ENCODE measurements around the gene EHBP1.

EHBP1 gene

GRCh38 chr2:62785216-62785615 is 79.7 kb downstream of the EHBP1 start:
- no peak for DNase-seq (ENCODE audit: low read depth in 2 of 2)

GRCh38 chr2:62785810-62786597 is 80.5 kb downstream of the EHBP1 start:
- no peak for DNase-seq (ENCODE audit: low read depth in 2 of 2)

GRCh38 chr2:62787386-62787785 is 81.9 kb downstream of the EHBP1 start:
- no peak for DNase-seq (ENCODE audit: low read depth in 2 of 2)

- no peak for DNase-seq (ENCODE audit: low read depth in 2 of 2)
Observed at GRCh38 chr2:62789518-62789917, 84.0 kb downstream of the EHBP1 start.

GRCh38 chr2:62789918-62790317 is 84.4 kb downstream of the EHBP1 start:
- no peak for DNase-seq (ENCODE audit: low read depth in 2 of 2)

- no peak for DNase-seq (ENCODE audit: low read depth in 2 of 2)
Observed at GRCh38 chr2:62792408-62792807, 86.9 kb downstream of the EHBP1 start.

- no peak for DNase-seq (ENCODE audit: low read depth in 2 of 2)
Observed at GRCh38 chr2:62793213-62793612, 87.7 kb downstream of the EHBP1 start.

- no peak for DNase-seq (ENCODE audit: low read depth in 2 of 2)
Observed at GRCh38 chr2:62794791-62795190, 89.3 kb downstream of the EHBP1 start.

GRCh38 chr2:62795341-62795740 is 89.8 kb downstream of the EHBP1 start:
- no peak for DNase-seq (ENCODE audit: low read depth in 2 of 2)

- DNase-seq (ENCODE audit: low read depth in 2 of 2): no peak
Observed at GRCh38 chr2:62797107-62797506, 91.6 kb downstream of the EHBP1 start.

- no peak for DNase-seq (ENCODE audit: low read depth in 2 of 2)
Observed at GRCh38 chr2:62800618-62801017, 95.1 kb downstream of the EHBP1 start.

- DNase-seq (ENCODE audit: low read depth in 2 of 2): no peak
Observed at GRCh38 chr2:62801110-62801509, 95.6 kb downstream of the EHBP1 start.

GRCh38 chr2:62801814-62802523 is 96.5 kb downstream of the EHBP1 start:
- DNase-seq (ENCODE audit: low read depth in 2 of 2): no peak

GRCh38 chr2:62803961-62804360 is 98.4 kb downstream of the EHBP1 start:
- no peak for DNase-seq (ENCODE audit: low read depth in 2 of 2)

- DNase-seq (ENCODE audit: low read depth in 2 of 2): no peak
Observed at GRCh38 chr2:62806231-62806630, 100.7 kb downstream of the EHBP1 start.

GRCh38 chr2:62808554-62808953 is 103.0 kb downstream of the EHBP1 start:
- no peak for DNase-seq (ENCODE audit: low read depth in 2 of 2)

GRCh38 chr2:62811086-62811485 is 105.6 kb downstream of the EHBP1 start:
- no peak for DNase-seq (ENCODE audit: low read depth in 2 of 2)

- no peak for DNase-seq (ENCODE audit: low read depth in 2 of 2)
Observed at GRCh38 chr2:62811972-62812371, 106.5 kb downstream of the EHBP1 start.

GRCh38 chr2:62812921-62813825 is 107.7 kb downstream of the EHBP1 start:
- DNase-seq (ENCODE audit: low read depth in 2 of 2): no peak

GRCh38 chr2:62814123-62814522 is 108.6 kb downstream of the EHBP1 start:
- no peak for DNase-seq (ENCODE audit: low read depth in 2 of 2)

- no peak for DNase-seq (ENCODE audit: low read depth in 2 of 2)
Observed at GRCh38 chr2:62817348-62817747, 111.8 kb downstream of the EHBP1 start.

- no peak for DNase-seq (ENCODE audit: low read depth in 2 of 2)
Observed at GRCh38 chr2:62817995-62818713, 112.6 kb downstream of the EHBP1 start.

Measured in stimulated activated CD4-positive, alpha-beta T cell treated with anti-CD3 and anti-CD28 coated beads, Interleukin-12 subunit alpha, Interleukin-12 subunit beta, amount 100 ng/mL, for 24 hours (primary cell).